ENCODE data around the gene OR9A4.

The OR9A4 gene

GRCh38 chr7:141916099-141916498 lies at the start of gene OR9A4:
OR9A4 (plus strand) TSS chr7:141916399; CDS start chr7:141918876, 2,477 bp downstream.
- no peak for TF ChIP-seq POLR2A (IDR thresholded peaks at IDR 0.05; ENCODE audit: extremely low read depth, insufficient read length)
- TF ChIP-seq CTCF (IDR thresholded peaks at IDR 0.05; ENCODE audit: low read depth, low read length): no peak
- no peak for TF ChIP-seq MYC (IDR thresholded peaks at IDR 0.05; ENCODE audit: low read depth, low read length)
- no peak for TF ChIP-seq MAX (IDR thresholded peaks at IDR 0.05; ENCODE audit: low read depth, low read length)
- DNase-seq (ENCODE audit: low read depth): no peak
- H3K4me3 ChIP-seq (ENCODE audit: low read depth, low read length): no peak within 1 kb of the TSS

- TF ChIP-seq POLR2A (IDR thresholded peaks at IDR 0.05; ENCODE audit: extremely low read depth, insufficient read length) (no peak), MYC (IDR thresholded peaks at IDR 0.05; ENCODE audit: low read depth, low read length) (no peak), MAX (IDR thresholded peaks at IDR 0.05; ENCODE audit: low read depth, low read length) (no peak), CTCF (IDR thresholded peaks at IDR 0.05; ENCODE audit: low read depth, low read length) (no peak)
- no peak overlapping the region for H3K4me3 ChIP-seq (ENCODE audit: low read depth, low read length)
- DNase-seq (ENCODE audit: low read depth): no peak
Measured at GRCh38 chr7:141866974-141867373, 49.2 kb upstream of the OR9A4 start.

- TF ChIP-seq MAX (IDR thresholded peaks at IDR 0.05; ENCODE audit: low read depth, low read length) (no peak), CTCF (IDR thresholded peaks at IDR 0.05; ENCODE audit: low read depth, low read length) (no peak), MYC (IDR thresholded peaks at IDR 0.05; ENCODE audit: low read depth, low read length) (no peak), POLR2A (IDR thresholded peaks at IDR 0.05; ENCODE audit: extremely low read depth, insufficient read length) (no peak)
- H3K4me3 ChIP-seq (ENCODE audit: low read depth, low read length): no peak overlapping the region
- no peak for DNase-seq (ENCODE audit: low read depth)
Measured at GRCh38 chr7:141872931-141873330, 43.3 kb upstream of the OR9A4 start.

GRCh38 chr7:141874787-141875186 lies 41.4 kb upstream of the OR9A4 start:
- TF ChIP-seq CTCF (IDR thresholded peaks at IDR 0.05; ENCODE audit: low read depth, low read length): no peak
- TF ChIP-seq POLR2A (IDR thresholded peaks at IDR 0.05; ENCODE audit: extremely low read depth, insufficient read length): no peak
- no peak for TF ChIP-seq MYC (IDR thresholded peaks at IDR 0.05; ENCODE audit: low read depth, low read length)
- no peak for TF ChIP-seq MAX (IDR thresholded peaks at IDR 0.05; ENCODE audit: low read depth, low read length)
- peak; percentile 74 for DNase-seq (ENCODE audit: low read depth)
- H3K4me3 ChIP-seq (ENCODE audit: low read depth, low read length): no peak overlapping the region

GRCh38 chr7:141875453-141875852 lies 40.7 kb upstream of the OR9A4 start:
- H3K4me3 ChIP-seq (ENCODE audit: low read depth, low read length): no peak overlapping the region
- TF ChIP-seq POLR2A (IDR thresholded peaks at IDR 0.05; ENCODE audit: extremely low read depth, insufficient read length) (no peak), MYC (IDR thresholded peaks at IDR 0.05; ENCODE audit: low read depth, low read length) (no peak), MAX (IDR thresholded peaks at IDR 0.05; ENCODE audit: low read depth, low read length) (no peak), CTCF (IDR thresholded peaks at IDR 0.05; ENCODE audit: low read depth, low read length) (no peak)
- no peak for DNase-seq (ENCODE audit: low read depth)

GRCh38 chr7:141876371-141876770 lies 39.8 kb upstream of the OR9A4 start:
- TF ChIP-seq POLR2A (IDR thresholded peaks at IDR 0.05; ENCODE audit: extremely low read depth, insufficient read length): no peak
- no peak for TF ChIP-seq MAX (IDR thresholded peaks at IDR 0.05; ENCODE audit: low read depth, low read length)
- TF ChIP-seq CTCF (IDR thresholded peaks at IDR 0.05; ENCODE audit: low read depth, low read length): no peak
- no peak for TF ChIP-seq MYC (IDR thresholded peaks at IDR 0.05; ENCODE audit: low read depth, low read length)
- no peak for DNase-seq (ENCODE audit: low read depth)
- no peak overlapping the region for H3K4me3 ChIP-seq (ENCODE audit: low read depth, low read length)

Measured in NB4 (cell line).